ENCODE results near the gene NES. TPM values are rescaled to one million over a fixed set of nuclear protein-coding genes. Genes with fewer than 3 reads are reported as not detected.

Gene NES
- total RNA-seq, 1 experiment from 2014 or later: 8.4 TPM

DNA sequence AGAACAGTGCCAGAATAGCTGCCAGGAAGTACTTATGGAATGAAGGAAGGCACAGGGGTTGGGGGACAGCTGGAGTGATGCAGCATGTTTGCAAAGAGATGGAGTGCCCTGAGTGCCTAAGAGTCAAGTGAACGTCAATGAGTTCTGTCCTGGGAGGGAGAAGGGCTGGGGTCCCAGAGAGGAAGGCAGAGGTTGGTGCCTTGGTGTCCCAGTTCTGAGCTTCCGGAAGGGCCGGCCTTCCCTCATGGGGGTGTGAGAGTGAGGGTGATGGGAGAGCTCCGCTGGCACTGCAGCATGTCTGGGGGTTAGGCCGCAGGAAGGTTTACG is 17.6 kb downstream of the NES start (continued):
- TF ChIP-seq EZH2 (IDR thresholded peaks at IDR 0.05) (no peak), EZH2phosphoT487 (IDR thresholded peaks at IDR 0.05; ENCODE audit: borderline replicate concordance) (no peak), ZNF274 (IDR thresholded peaks at IDR 0.05; ENCODE audit: low read depth, low read length) (no peak)
- TF ChIP-seq, protein P1, sequence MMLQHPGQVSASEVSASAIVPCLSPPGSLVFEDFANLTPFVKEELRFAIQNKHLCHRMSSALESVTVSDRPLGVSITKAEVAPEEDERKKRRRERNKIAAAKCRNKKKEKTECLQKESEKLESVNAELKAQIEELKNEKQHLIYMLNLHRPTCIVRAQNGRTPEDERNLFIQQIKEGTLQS (IDR thresholded peaks at IDR 0.05): no peak

DNA sequence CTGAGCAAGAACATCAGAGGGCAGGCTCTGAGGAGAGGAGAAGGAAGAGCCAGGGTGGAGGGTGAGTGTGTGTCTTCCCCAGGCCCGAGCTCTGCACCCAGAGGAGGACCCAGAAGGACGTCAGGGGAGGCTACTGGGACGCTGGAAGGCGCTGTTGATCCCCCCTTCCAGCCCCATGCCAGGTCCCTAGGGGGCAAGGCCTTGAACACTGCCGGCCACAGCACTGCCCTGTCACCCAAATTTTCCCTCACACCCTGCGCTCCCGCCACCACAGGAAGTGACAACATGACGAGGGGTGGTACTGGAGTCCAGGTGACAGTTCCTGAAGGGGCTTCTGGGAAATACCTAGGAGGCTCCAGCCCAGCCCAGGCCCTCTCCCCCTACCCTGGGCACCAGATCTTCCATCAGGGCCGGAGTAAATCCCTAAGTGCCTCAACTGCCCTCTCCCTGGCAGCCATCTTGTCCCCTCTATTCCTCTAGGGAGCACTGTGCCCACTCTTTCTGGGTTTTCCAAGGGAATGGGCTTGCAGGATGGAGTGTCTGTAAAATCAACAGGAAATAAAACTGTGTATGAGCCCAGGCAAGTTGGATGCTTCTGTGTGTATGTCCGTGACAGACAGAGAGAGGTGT is 18.1 kb downstream of the NES start:
- no peak for DNase-seq (ENCODE audit: low read depth, low spot score)
- peak overlapping the region; percentile 69 to 90 for H3K4me3 ChIP-seq (replicated peaks in 1 of 2; ENCODE audit: low read depth in 1 of 2, low read length in 2 of 2)
- no peak overlapping the region for H2AFZ ChIP-seq (ENCODE audit: low read depth, low read length, poor library complexity, severe bottlenecking)
- ATAC-seq: no peak
- POLR2A ChIA-PET: interaction anchor here (3.4 kb wide), 1 partner anchor 31 kb away, joined by 13 read pairs; no protein-coding TSS in a partner anchor
- no peaks in the 10 kb centered on the region for H3K9me2 ChIP-seq (ENCODE audit: insufficient read depth)
- no TSS peak for BruUV-seq (replicated peaks)
- H3K36me3 ChIP-seq (ENCODE audit: control insufficient read depth in 1 of 2, insufficient read depth in 2 of 2, low read length in 2 of 2): peaks cover 16 to 28% of the 10 kb centered on the region in 2 experiments
- RAD21 ChIA-PET (ENCODE audit: low non-redundant PET in 1 of 2, low total read pairs in 2 of 2, uncharacterized antibody in 2 of 2, unreplicated experiment in 2 of 2): interaction anchor here in 1 of 2 experiments (1.3 kb wide), 1 partner anchor 18 kb away, joined by 4 read pairs; the partner anchor contains the start of gene NES
- H3K9ac ChIP-seq (ENCODE audit: low read length): peak overlapping the region; percentile 68
- H3K4me2 ChIP-seq (ENCODE audit: low read length): peak overlapping the region; percentile 94
- H3K27me3 ChIP-seq (ENCODE audit: insufficient read depth, low read length): no peaks in the 10 kb centered on the region
- H3K27ac ChIP-seq (ENCODE audit: low read depth, low read length): peak overlapping the region; percentile 99
- intact Hi-C loops (cut with micrococcal nuclease): no loop called here
- peaks cover 39 to 67% of the 10 kb centered on the region in 2 experiments for H3K4me1 ChIP-seq (ENCODE audit: control insufficient read depth in 1 of 2, insufficient read depth in 2 of 2, low read length in 2 of 2)
- TF ChIP-seq TCF7L2 (IDR thresholded peaks at IDR 0.05; ENCODE audit: borderline replicate concordance, extremely low read depth, insufficient read depth, insufficient read length) (no peak), ELF1 (IDR thresholded peaks at IDR 0.05; ENCODE audit: borderline replicate concordance, low read depth) (no peak), FOSL1 (IDR thresholded peaks at IDR 0.05; ENCODE audit: low read depth) (no peak), CEBPB (IDR thresholded peaks at IDR 0.05; ENCODE audit: low read depth) (no peak), JUND (IDR thresholded peaks at IDR 0.05) (no peak), MAX (IDR thresholded peaks at IDR 0.05) (no peak), EZH2 (IDR thresholded peaks at IDR 0.05) (no peak), SP1 (IDR thresholded peaks at IDR 0.05; ENCODE audit: low read depth) (no peak), CBX3 (IDR thresholded peaks at IDR 0.05; ENCODE audit: low read depth) (no peak)
- no peaks in the 10 kb centered on the region for H3K9me3 ChIP-seq (ENCODE audit: control insufficient read depth in 1 of 2, insufficient read depth in 1 of 2, low read depth in 1 of 2, low read length in 2 of 2)
- H4K20me1 ChIP-seq (ENCODE audit: insufficient read depth): peaks cover 10% of the 10 kb centered on the region; the same call in 1 of the 2 replicates
- CTCF ChIA-PET: interaction anchor here (0.6 to 4.2 kb wide), 9 partner anchors 10 to 269 kb away, joined by 3 to 28 read pairs (median 9); partner anchors contain the start of gene NES
- H3K79me2 ChIP-seq (ENCODE audit: insufficient read depth, low read length): peaks cover 71% of the 10 kb centered on the region
